Esophagus (tissue), 2 donors: Measurements from ENCODE around the gene RRP8. TPM values are rescaled to one million over a fixed set of nuclear protein-coding genes. Genes with fewer than 3 reads are reported as not detected.

Experiments used
- H3K27ac ChIP-seq, 2 donors: one replicate each; pipeline ENCODE4 v1.5.1; 2013; ENCODE audit warnings: low read depth in 2 of 2, mild to moderate bottlenecking in 2 of 2, inconsistent platforms in 1 of 2, low read length in 1 of 2, moderate library complexity in 1 of 2
- H3K27me3 ChIP-seq, 2 donors: one replicate each; pipeline ENCODE4 v1.6.1; 2013; ENCODE audit warnings: low read length in 2 of 2, control low read depth in 1 of 2, mild to moderate bottlenecking in 1 of 2; ENCODE audit not compliant: insufficient read depth in 2 of 2, control insufficient read depth in 1 of 2
- H3K36me3 ChIP-seq, 2 donors: one replicate each; pipeline ENCODE4 v1.6.1; 2013; ENCODE audit warnings: low read length in 1 of 2; ENCODE audit not compliant: control insufficient read depth in 2 of 2, insufficient read depth in 2 of 2
- H3K4me1 ChIP-seq, 2 donors: one replicate each; pipeline ENCODE4 v1.6.1; 2013; ENCODE audit warnings: low read length in 1 of 2; ENCODE audit not compliant: control insufficient read depth in 2 of 2, insufficient read depth in 2 of 2
- H3K4me3 ChIP-seq, 2 donors: one replicate each; pipeline ENCODE4 v1.5.1; 2013; ENCODE audit warnings: low read length in 2 of 2, mild to moderate bottlenecking in 2 of 2, low read depth in 1 of 2, moderate library complexity in 1 of 2
- H3K9me3 ChIP-seq, 2 donors: one replicate each; pipeline ENCODE4 v1.6.1; 2013; ENCODE audit warnings: mild to moderate bottlenecking in 2 of 2, low read depth in 1 of 2, low read length in 1 of 2, moderate library complexity in 1 of 2; ENCODE audit not compliant: control insufficient read depth in 2 of 2, insufficient read depth in 1 of 2
- WGBS, 2 donors: extraction: QIAGEN DNeasy Blood & Tissue Kit; methylation state at CpG; one replicate each; pipeline ENCODE4 v1.1.7; 2013; 5-methylcytosine and 5-hydroxymethylcytosine counted together
- polyA plus RNA-seq, 2 donors: library from polyadenylated mRNA; stranded (reverse); fragments of 200-250 nt; gene quantifications; one replicate each; pipeline ENCODE4 v1.2.3, GENCODE V29; 2013
- donor health status: healthy with polysubstance abuse.
- donor health status: Bipolar disorder and iron deficiency.

Gene RRP8
- polyA plus RNA-seq, 2 donors, result 12.4 to 12.6 TPM

DNA sequence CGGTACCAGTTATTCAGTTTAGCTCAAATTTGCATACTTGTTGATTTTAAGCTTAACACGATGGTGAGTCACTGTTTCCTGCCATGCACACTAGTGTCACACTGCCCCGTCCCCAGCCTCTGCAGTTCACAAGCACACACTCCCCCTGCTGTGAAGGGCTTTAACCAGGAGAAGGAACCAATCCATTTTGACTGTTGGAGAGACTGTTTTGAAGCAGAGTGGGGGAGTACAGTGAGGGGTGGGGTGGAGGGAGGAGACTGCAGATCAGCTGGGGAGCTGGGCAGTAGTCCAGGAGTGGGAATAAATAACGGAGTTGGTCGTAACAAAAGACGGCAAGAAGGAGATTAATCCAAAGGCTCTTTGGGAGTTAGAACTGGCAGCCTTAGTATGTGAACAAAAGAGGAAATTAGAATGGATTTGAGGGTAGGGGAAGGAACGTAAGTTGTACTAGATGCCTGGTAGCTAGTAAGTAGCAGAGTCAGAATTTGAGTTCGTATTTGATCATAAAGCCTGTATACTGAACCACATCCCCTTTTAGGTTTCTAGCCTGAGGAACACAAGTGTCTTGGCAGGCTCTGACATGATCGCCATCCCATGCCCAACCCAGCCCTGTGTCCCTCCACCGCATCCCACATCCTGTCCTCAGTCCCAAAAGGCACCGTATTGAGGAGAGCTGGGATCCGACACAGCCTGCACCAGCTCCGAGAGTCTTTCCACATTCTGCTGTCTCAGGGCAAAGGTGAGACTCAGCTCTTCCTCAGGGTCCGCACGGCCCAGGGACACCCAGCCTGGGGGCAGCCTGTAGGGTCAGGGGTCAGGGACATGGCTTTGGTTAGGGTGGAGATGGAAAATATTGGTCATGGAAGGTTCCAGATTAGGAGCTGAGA lies 14.9 kb upstream of the RRP8 start:
- Histone ChIP-seq H3K27ac (peak overlapping the region; percentile 77 to 84), H3K36me3 (peaks cover 0 to 16% of the 10 kb centered on the region in 2 donors), H3K4me1 (peaks cover 2 to 10% of the 10 kb centered on the region in 2 donors), H3K4me3 (peak overlapping the region; percentile 66 to 78), H3K27me3 (no peaks in the 10 kb centered on the region), H3K9me3 (no peaks in the 10 kb centered on the region)
- 4 to 9% methylated on average over 15 of the region's 15 CpGs for WGBS, 2 donors

DNA sequence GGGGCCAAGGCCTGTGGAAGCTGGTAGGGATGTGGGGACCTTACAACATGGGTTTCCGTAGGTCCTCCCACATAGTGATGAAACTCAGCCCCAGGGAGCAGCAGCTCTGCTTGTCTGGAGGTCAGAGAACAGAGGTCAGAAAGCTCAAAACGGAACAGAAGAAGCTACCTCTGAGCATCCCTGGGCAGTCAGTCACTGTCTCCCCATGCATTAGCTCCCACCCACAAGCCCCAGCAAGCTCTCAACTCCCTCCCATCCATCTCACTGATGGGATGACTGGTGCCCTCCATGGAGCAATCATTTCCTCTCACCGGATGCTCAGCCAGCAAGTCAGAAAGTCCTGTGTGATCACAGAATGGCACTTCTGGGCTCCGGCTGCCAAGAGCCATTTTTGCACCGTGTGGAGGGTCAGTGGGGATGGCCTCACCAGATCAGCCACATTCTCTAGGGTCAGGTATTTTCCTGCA lies 13.9 kb upstream of the RRP8 start:
- no peaks in the 10 kb centered on the region for H3K27me3 ChIP-seq
- H3K27ac ChIP-seq, result no peak overlapping the region
- no peak overlapping the region for H3K4me3 ChIP-seq
- no peaks in the 10 kb centered on the region for H3K9me3 ChIP-seq
- H3K36me3 ChIP-seq, result peaks cover 0 to 16% of the 10 kb centered on the region in 2 donors
- H3K4me1 ChIP-seq, result peaks cover 2 to 10% of the 10 kb centered on the region in 2 donors
- 84 to 85% methylated on average over 5 of the region's 5 CpGs for WGBS, 2 donors

DNA sequence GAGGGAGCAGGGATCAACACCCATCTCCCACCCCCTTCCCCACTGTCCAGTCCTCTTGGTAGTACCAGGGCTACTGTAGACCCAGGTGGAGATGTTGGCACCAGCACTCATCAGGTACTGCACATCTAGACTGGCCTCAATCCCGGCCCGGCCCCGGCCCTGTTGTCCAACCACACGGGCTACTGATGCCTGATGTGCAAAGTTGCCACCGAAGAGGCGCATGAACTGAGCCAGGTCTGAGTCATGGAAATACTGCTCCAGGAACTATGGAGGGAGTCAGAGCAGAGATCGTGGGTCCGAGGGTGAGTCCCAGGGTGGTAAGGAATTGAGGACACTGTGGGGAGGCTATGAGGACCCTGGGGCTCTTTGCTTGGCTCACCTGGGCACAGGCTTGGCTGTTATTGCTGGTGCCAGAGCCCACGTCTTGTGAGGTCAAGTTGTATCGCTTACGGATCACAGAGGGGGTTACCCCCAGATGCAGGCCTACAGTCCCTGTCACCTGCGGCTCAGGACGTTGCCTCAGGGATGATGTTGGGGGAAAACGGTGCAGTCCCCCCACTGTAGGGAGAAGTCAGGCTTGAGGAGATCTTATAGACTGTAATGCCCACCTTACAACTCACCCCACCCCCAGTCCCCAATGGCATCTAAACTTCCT lies 13.3 kb upstream of the RRP8 start:
- H3K27ac ChIP-seq, result no peak overlapping the region
- H3K27me3 ChIP-seq, result no peaks in the 10 kb centered on the region
- peaks cover 2 to 10% of the 10 kb centered on the region in 2 donors for H3K4me1 ChIP-seq
- no peaks in the 10 kb centered on the region for H3K9me3 ChIP-seq
- no peak overlapping the region for H3K4me3 ChIP-seq
- H3K36me3 ChIP-seq, result peaks cover 0 to 16% of the 10 kb centered on the region in 2 donors
- WGBS, 2 donors, result 92 to 95% methylated on average over 14 of the region's 14 CpGs

DNA sequence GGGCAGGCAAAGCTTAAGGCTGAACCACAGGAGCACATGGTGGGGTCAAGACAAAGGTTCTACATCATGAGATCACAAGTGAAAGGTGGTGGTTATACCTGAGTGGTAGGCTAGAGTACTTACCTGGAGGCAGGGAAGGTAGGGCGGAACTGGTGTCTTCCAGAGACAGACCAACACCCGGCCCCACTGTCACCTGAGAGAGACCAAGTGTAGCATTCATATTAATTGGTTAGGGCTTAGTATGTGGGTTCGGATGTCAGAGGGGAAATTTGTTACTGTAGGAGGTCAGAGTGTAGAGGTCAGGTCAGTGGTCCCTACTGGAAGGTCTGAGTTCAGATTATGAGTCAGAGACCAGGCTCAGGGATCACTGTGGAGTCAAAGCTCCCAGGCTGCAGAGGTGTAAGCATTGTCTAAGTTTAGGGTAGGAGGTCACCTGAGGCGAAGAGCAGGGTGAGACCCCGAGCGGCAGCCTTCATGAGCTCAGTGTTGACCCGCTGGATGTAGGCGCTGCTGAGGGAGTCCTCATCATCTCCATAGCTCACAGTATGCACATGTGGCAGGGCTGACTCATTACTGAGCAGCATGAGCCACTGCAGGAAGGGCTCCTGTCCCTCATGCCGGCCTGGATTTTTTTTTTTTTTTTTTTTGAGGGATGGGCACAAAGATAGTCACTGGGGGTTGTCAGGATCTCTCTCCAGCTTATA lies 12.6 kb upstream of the RRP8 start:
- WGBS, 2 donors, result 94 to 96% methylated on average over 9 of the region's 9 CpGs
- H3K36me3 ChIP-seq, result peaks cover 1 to 16% of the 10 kb centered on the region in 2 donors
- H3K4me3 ChIP-seq, result no peak overlapping the region
- H3K27me3 ChIP-seq, result no peaks in the 10 kb centered on the region
- no peaks in the 10 kb centered on the region for H3K9me3 ChIP-seq
- H3K4me1 ChIP-seq, result peaks cover 2 to 10% of the 10 kb centered on the region in 2 donors
- no peak overlapping the region for H3K27ac ChIP-seq

DNA sequence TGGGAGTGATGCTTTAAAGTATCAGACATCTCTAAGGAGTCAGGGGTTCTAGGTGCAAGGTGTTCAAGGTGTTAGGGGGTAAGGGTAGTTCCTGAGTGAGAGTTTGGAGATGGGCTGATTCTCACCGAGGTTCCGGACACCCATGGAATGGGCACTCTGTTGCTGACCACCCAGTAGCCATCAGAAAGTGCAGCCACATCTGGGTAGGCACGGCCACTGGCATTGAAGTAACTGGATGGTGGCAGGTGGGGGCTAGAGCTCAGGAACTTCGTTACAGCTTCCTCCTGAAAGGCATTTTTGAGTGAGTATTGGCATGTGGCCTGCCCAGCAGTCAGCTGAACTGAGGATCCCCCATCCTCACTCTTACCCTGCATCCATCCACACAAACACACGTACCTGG lies 11.6 kb upstream of the RRP8 start:
- Histone ChIP-seq H3K4me3 (no peak overlapping the region), H3K36me3 (peaks cover 8 to 26% of the 10 kb centered on the region in 2 donors), H3K9me3 (no peaks in the 10 kb centered on the region), H3K27ac (no peak overlapping the region), H3K27me3 (no peaks in the 10 kb centered on the region), H3K4me1 (peaks cover 4 to 15% of the 10 kb centered on the region in 2 donors)
- WGBS, 2 donors, result 96 to 99% methylated on average over 5 of the region's 5 CpGs

DNA sequence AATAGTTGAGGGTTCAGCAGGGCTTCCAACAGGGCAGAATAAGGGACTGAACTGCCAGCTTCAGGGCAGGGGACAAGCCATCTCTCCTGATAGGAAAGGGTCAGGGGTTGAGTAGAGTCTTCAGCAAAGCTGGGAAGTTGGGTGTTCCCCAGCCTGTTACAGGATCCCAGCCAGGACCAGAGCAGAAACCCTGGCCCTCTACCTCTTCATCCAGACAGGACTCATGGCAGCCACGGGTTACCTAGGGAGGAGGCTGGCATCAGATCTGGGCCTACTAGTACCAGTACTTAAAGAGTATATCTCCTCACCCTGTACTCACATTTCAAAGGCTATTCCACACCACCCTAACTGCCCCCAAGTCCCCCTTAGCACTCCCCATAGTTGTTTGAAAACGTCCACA lies 11.0 kb upstream of the RRP8 start:
- peaks cover 8 to 32% of the 10 kb centered on the region in 2 donors for H3K36me3 ChIP-seq
- H3K4me3 ChIP-seq, result no peak overlapping the region
- no peaks in the 10 kb centered on the region for H3K27me3 ChIP-seq
- WGBS, 2 donors, result 80 to 86% methylated on average over 2 of the region's 2 CpGs
- peaks cover 4 to 15% of the 10 kb centered on the region in 2 donors for H3K4me1 ChIP-seq
- no peaks in the 10 kb centered on the region for H3K9me3 ChIP-seq
- H3K27ac ChIP-seq, result peak overlapping the region in 1 of 2 donors; percentile 17

DNA sequence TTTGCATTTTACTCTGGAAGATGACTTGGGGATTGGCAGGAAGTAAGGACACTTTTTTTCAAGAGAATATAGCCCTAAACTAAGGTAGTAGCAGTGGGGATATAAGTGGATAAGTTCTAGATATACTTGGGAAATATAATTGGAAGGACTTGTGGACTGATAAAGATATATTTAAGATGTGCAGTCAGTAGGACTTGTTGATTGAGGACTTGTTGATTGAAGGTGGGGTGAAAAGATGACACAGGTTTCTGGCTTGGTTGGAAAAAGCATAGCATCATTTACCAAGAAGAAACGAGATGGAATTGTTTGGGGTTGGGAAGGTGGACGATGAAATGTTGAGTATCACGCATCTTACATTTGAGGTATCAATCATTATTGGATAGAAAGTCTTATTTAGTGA lies 10.1 kb upstream of the RRP8 start:
- no peaks in the 10 kb centered on the region for H3K27me3 ChIP-seq
- peaks cover 13 to 41% of the 10 kb centered on the region in 2 donors for H3K36me3 ChIP-seq
- H3K9me3 ChIP-seq, result no peaks in the 10 kb centered on the region
- peaks cover 4 to 12% of the 10 kb centered on the region in 2 donors for H3K4me1 ChIP-seq
- WGBS, 2 donors, result 93 to 95% methylated on average over 3 of the region's 3 CpGs
- H3K27ac ChIP-seq, result peak overlapping the region in 1 of 2 donors; percentile 99
- no peak overlapping the region for H3K4me3 ChIP-seq

DNA sequence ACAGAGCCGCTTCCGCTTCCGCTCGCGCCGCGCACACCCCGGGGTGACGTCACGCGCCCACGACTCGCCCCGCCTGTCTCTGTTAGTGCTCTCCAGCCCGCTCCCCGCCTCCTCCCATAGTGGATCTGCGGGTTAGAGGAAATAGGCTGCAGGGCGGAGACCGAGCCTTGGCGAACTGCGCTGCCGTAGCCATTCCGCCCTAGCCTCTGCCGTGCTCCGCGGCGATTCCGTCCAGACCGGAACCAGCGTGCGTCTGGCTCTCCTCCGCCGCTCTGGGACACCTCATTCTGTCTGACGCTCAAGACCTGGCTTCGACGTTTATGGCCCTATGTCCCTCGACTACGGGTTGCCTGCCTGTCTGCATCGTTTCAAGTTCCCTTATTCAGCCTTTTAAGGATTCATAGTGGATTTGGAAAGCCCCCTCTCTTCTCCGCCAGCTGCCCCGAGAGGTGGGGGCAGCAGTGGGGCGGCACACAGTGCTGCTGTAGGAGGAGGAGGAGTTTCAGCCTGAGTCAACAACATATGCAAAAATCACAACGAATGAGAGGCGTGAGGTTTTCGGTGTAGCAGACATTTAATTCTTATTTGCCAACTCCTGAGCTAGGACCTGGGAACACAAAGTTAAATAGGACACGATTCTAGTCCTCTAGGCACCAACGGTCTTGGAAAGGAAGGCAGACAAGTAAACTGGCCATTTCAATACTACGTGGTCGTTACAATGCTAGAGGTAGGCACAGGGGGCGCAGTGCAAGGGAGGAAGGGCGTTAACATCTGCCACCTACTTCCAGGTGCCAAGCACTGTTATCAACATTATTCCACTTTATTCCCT lies 9.0 kb upstream of the RRP8 start, which contains the start of gene TAF10:
TAF10 (minus strand) TSS at position 4 of the 829 bp plus-strand sequence. CDS start 27 bp downstream, outside the sequence.
- peaks cover 13 to 48% of the 10 kb centered on the region in 2 donors for H3K36me3 ChIP-seq
- H3K9me3 ChIP-seq, result no peaks in the 10 kb centered on the region
- 1% methylated on average over 34 to 51 of the region's 51 CpGs for WGBS, 2 donors
- H3K27me3 ChIP-seq, result no peaks in the 10 kb centered on the region
- H3K4me1 ChIP-seq, result peaks cover 2 to 13% of the 10 kb centered on the region in 2 donors
- peak within 1 kb of the TSS; percentile 91 to 95 for H3K4me3 ChIP-seq
- H3K27ac ChIP-seq, result peak within 1 kb of the TSS; percentile 99 to 100

DNA sequence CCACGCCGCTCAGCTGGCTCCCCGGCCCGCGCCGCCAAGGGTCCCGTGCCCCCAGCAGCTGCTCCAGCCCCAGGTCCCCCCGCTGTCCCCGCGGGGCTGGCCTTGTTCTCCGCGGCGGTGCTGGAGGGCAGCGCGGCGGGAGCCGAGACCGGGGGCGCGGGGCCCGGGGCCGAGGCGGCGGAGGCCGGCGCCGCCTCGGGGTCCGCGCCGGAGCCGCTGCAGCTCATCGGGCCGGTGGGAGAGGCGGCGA lies 8.5 kb upstream of the RRP8 start:
- Histone ChIP-seq H3K4me3 (peak overlapping the region; percentile 91 to 95), H3K27ac (peak overlapping the region; percentile 92 to 97), H3K4me1 (peaks cover 2 to 11% of the 10 kb centered on the region in 2 donors), H3K36me3 (peaks cover 13 to 48% of the 10 kb centered on the region in 2 donors), H3K27me3 (no peaks in the 10 kb centered on the region), H3K9me3 (no peaks in the 10 kb centered on the region)
- WGBS, 2 donors, result 1% methylated on average over 19 to 36 of the region's 36 CpGs
